Prostate gland (tissue), 2 donors: ENCODE measurements around the gene KLHL2.
"Not testable (repeated sequence)": the region's sequence is repeated elsewhere in the genome, so short reads cannot be mapped to it uniquely, and the experiment has no call there.

Experiments used
- CTCF ChIP-seq, 4 experiments: fragments of 200-600 bp in 2 of 4; fragments of 450-650 bp in 2 of 4; sonication (generic) in 2 of 4; IDR thresholded peaks; 1 replicate in 3 of 4; 2 replicates in 1 of 4; pipeline ENCODE4 v1.5.1; 2016 to 2019; ENCODE audit warnings: antibody characterized with exemption in 4 of 4, mild to moderate bottlenecking in 2 of 4, moderate library complexity in 2 of 4
- POLR2AphosphoS5 ChIP-seq: sonication (generic); formaldehyde crosslinking; IDR thresholded peaks from one replicate; pipeline ENCODE4 v1.6.1; 2017; ENCODE audit warnings: antibody characterized with exemption

DNA sequence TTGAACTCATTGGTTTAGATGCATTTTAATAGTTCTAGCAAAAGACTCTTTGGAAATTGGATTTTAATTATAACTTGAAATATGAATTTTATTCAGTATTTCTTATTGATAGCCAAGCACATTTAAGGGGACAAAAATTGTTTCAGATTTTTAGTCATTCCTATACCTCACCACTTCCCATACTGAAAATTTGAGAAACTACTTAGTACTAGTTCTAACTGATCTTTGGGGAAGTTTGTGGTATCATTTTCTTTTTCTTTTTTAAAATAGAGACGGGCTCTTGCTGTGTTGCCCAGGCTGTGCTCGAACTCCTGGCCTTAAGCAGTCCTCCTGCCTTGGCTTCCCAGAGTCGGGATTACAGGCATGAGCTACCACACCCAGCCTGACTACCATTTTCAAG, 68.0 kb downstream of the KLHL2 start:
- TF ChIP-seq CTCF (IDR thresholded peaks at IDR 0.05); POLR2AphosphoS5: not testable (repeated sequence)
